Measurements from ENCODE around the gene FAF1.
A peak's percentile ranks its signal among the peaks of the same experiment; 100 is the strongest.
"Not testable (repeated sequence)": the region's sequence is repeated elsewhere in the genome, so short reads cannot be mapped to it uniquely, and the experiment has no call there.

Gene FAF1

GRCh38 chr1:50959913-50960844 is at the start of gene FAF1:
Gene FAF1, minus strand, starts transcription at chr1:50960267. Its CDS starts 456 bp downstream, at chr1:50959811.
- peak; percentile 97 for DNase-seq (ENCODE audit: low read depth)

- DNase-seq (ENCODE audit: low read depth), result no peak
Measured at GRCh38 chr1:51009381-51009780, 49.3 kb upstream of the FAF1 start.

GRCh38 chr1:51005549-51005948 is 45.5 kb upstream of the FAF1 start:
- not testable (repeated sequence) for DNase-seq (ENCODE audit: low read depth)

GRCh38 chr1:51002516-51002915 is 42.4 kb upstream of the FAF1 start:
- DNase-seq (ENCODE audit: low read depth), result no peak

- DNase-seq (ENCODE audit: low read depth), result no peak
Measured at GRCh38 chr1:51000651-51001050, 40.6 kb upstream of the FAF1 start.

- no peak for DNase-seq (ENCODE audit: low read depth)
Measured at GRCh38 chr1:51000160-51000559, 40.1 kb upstream of the FAF1 start.

- not testable (repeated sequence) for DNase-seq (ENCODE audit: low read depth)
Measured at GRCh38 chr1:50999375-50999774, 39.3 kb upstream of the FAF1 start.

GRCh38 chr1:50996083-50996482 is 36.0 kb upstream of the FAF1 start:
- DNase-seq (ENCODE audit: low read depth), result no peak

- no peak for DNase-seq (ENCODE audit: low read depth)
Measured at GRCh38 chr1:50995651-50996050, 35.6 kb upstream of the FAF1 start.

GRCh38 chr1:50994997-50995396 is 34.9 kb upstream of the FAF1 start:
- no peak for DNase-seq (ENCODE audit: low read depth)

GRCh38 chr1:50993645-50994044 is 33.6 kb upstream of the FAF1 start:
- no peak for DNase-seq (ENCODE audit: low read depth)

- DNase-seq (ENCODE audit: low read depth), result no peak
Measured at GRCh38 chr1:50992532-50993318, 32.7 kb upstream of the FAF1 start.

- no peak for DNase-seq (ENCODE audit: low read depth)
Measured at GRCh38 chr1:50989694-50990093, 29.6 kb upstream of the FAF1 start.

- DNase-seq (ENCODE audit: low read depth), result no peak
Measured at GRCh38 chr1:50986653-50987052, 26.6 kb upstream of the FAF1 start.

- DNase-seq (ENCODE audit: low read depth), result no peak
Measured at GRCh38 chr1:50985094-50985493, 25.0 kb upstream of the FAF1 start.

GRCh38 chr1:50983219-50983802 is 23.2 kb upstream of the FAF1 start:
- no peak for DNase-seq (ENCODE audit: low read depth)

- no peak for DNase-seq (ENCODE audit: low read depth)
Measured at GRCh38 chr1:50982611-50983010, 22.5 kb upstream of the FAF1 start.

GRCh38 chr1:50981741-50982140 is 21.7 kb upstream of the FAF1 start:
- no peak for DNase-seq (ENCODE audit: low read depth)

GRCh38 chr1:50980505-50980904 is 20.4 kb upstream of the FAF1 start:
- DNase-seq (ENCODE audit: low read depth), result no peak

GRCh38 chr1:50979937-50980336 is 19.9 kb upstream of the FAF1 start:
- DNase-seq (ENCODE audit: low read depth), result no peak

GRCh38 chr1:50978852-50979781 is 19.1 kb upstream of the FAF1 start:
- DNase-seq (ENCODE audit: low read depth), result peak; percentile 4
